G401.6 (cell line): ENCODE results near the gene TRIM25.

Source experiments
- FAIRE-seq: peaks from 2 replicates; lab custom pipeline; 2012; peaks lifted over from hg19 to GRCh38; lab: Jason Lieb, UNC

The TRIM25 gene

GRCh38 chr17:56894859-56895455 is 18.9 kb downstream of the TRIM25 start:
- FAIRE-seq = no peak

- FAIRE-seq = no peak
Measured at GRCh38 chr17:56893503-56893902, 20.3 kb downstream of the TRIM25 start.

- FAIRE-seq = no peak
Measured at GRCh38 chr17:56892333-56892732, 21.5 kb downstream of the TRIM25 start.

- FAIRE-seq = no peak
Measured at GRCh38 chr17:56891751-56892150, 22.1 kb downstream of the TRIM25 start.

- FAIRE-seq = no peak
Measured at GRCh38 chr17:56890906-56891674, 22.8 kb downstream of the TRIM25 start.

- no peak for FAIRE-seq
Measured at GRCh38 chr17:56890390-56890789, 23.5 kb downstream of the TRIM25 start.

- no peak for FAIRE-seq
Measured at GRCh38 chr17:56887552-56888467, 26.0 kb downstream of the TRIM25 start.

GRCh38 chr17:56887105-56887504 is 26.7 kb downstream of the TRIM25 start:
- FAIRE-seq = no peak

GRCh38 chr17:56886288-56886731 is 27.5 kb downstream of the TRIM25 start:
- no peak for FAIRE-seq

- FAIRE-seq = no peak
Measured at GRCh38 chr17:56885312-56885657, 28.6 kb downstream of the TRIM25 start.

GRCh38 chr17:56884483-56885311 is 29.2 kb downstream of the TRIM25 start:
- no peak for FAIRE-seq

- FAIRE-seq = no peak
Measured at GRCh38 chr17:56883616-56884015, 30.2 kb downstream of the TRIM25 start.

GRCh38 chr17:56881685-56882295 is 32.1 kb downstream of the TRIM25 start:
- FAIRE-seq = no peak

- FAIRE-seq = no peak
Measured at GRCh38 chr17:56880571-56880970, 33.3 kb downstream of the TRIM25 start.

- no peak for FAIRE-seq
Measured at GRCh38 chr17:56880133-56880532, 33.7 kb downstream of the TRIM25 start.

- FAIRE-seq = no peak
Measured at GRCh38 chr17:56879280-56879679, 34.6 kb downstream of the TRIM25 start.

- no peak for FAIRE-seq
Measured at GRCh38 chr17:56876766-56877179, 37.1 kb downstream of the TRIM25 start.

GRCh38 chr17:56870081-56870651 is 43.7 kb downstream of the TRIM25 start:
- no peak for FAIRE-seq

- no peak for FAIRE-seq
Measured at GRCh38 chr17:56868716-56869115, 45.1 kb downstream of the TRIM25 start.

- no peak for FAIRE-seq
Measured at GRCh38 chr17:56867948-56868376, 45.9 kb downstream of the TRIM25 start.

- no peak for FAIRE-seq
Measured at GRCh38 chr17:56866496-56866895, 47.4 kb downstream of the TRIM25 start.
